GM08714 (cell line): ENCODE data around the gene PIK3C2B.

Experiments used
- H3K4me3 ChIP-seq: fragments of 200-500 bp; sonication (Bioruptor generic); 2 replicates; pipeline ENCODE4 v1.5.1; 2014; ENCODE audit warnings: mild to moderate bottlenecking, low read length, inconsistent platforms
- ZNF274 ChIP-seq: IDR thresholded peaks from 2 replicates; pipeline ENCODE4 v1.6.1; 2012; ENCODE audit warnings: mild to moderate bottlenecking, low read depth, low read length

The PIK3C2B gene

GRCh38 chr1:204477036-204477740 is 17.4 kb downstream of the PIK3C2B start:
- TF ChIP-seq ZNF274, result no peak
- H3K4me3 ChIP-seq, result no peak overlapping the region

GRCh38 chr1:204476563-204476962 is 18.0 kb downstream of the PIK3C2B start:
- TF ChIP-seq ZNF274, result no peak

GRCh38 chr1:204475656-204476432 is 18.8 kb downstream of the PIK3C2B start:
- H3K4me3 ChIP-seq, result no peak overlapping the region
- no peak for TF ChIP-seq ZNF274

More at GRCh38 chr1:204476563-204476962, 18.0 kb downstream of the PIK3C2B start:
- H3K4me3 ChIP-seq, result no peak overlapping the region

GRCh38 chr1:204473400-204473965 is 21.1 kb downstream of the PIK3C2B start:
- TF ChIP-seq ZNF274, result no peak
- H3K4me3 ChIP-seq, result no peak overlapping the region

- TF ChIP-seq ZNF274, result no peak
- H3K4me3 ChIP-seq, result no peak overlapping the region
Measured at GRCh38 chr1:204472660-204473059, 21.9 kb downstream of the PIK3C2B start.

- no peak for TF ChIP-seq ZNF274
Measured at GRCh38 chr1:204471687-204472086, 22.9 kb downstream of the PIK3C2B start.

GRCh38 chr1:204469304-204469703 is 25.3 kb downstream of the PIK3C2B start:
- no peak overlapping the region for H3K4me3 ChIP-seq
- no peak for TF ChIP-seq ZNF274

More at GRCh38 chr1:204471687-204472086, 22.9 kb downstream of the PIK3C2B start:
- no peak overlapping the region for H3K4me3 ChIP-seq

- TF ChIP-seq ZNF274, result no peak
- H3K4me3 ChIP-seq, result no peak overlapping the region
Measured at GRCh38 chr1:204468766-204469302, 25.8 kb downstream of the PIK3C2B start.

- TF ChIP-seq ZNF274, result no peak
- H3K4me3 ChIP-seq, result no peak overlapping the region
Measured at GRCh38 chr1:204468206-204468605, 26.4 kb downstream of the PIK3C2B start.

- TF ChIP-seq ZNF274, result no peak
- no peak overlapping the region for H3K4me3 ChIP-seq
Measured at GRCh38 chr1:204466416-204467405, 27.9 kb downstream of the PIK3C2B start.

GRCh38 chr1:204465546-204466415 is 28.8 kb downstream of the PIK3C2B start:
- no peak for TF ChIP-seq ZNF274
- H3K4me3 ChIP-seq, result no peak overlapping the region; the same call in 1 of the 2 replicates

- H3K4me3 ChIP-seq, result no peak overlapping the region
- no peak for TF ChIP-seq ZNF274
Measured at GRCh38 chr1:204464701-204465100, 29.9 kb downstream of the PIK3C2B start.

GRCh38 chr1:204464187-204464631 is 30.4 kb downstream of the PIK3C2B start:
- no peak for TF ChIP-seq ZNF274
- no peak overlapping the region for H3K4me3 ChIP-seq
